Activated naive CD8-positive, alpha-beta T cell (primary cell): ENCODE measurements around the gene ZNF142.
"Not testable (repeated sequence)": the region's sequence is repeated elsewhere in the genome, so short reads cannot be mapped to it uniquely, and the experiment has no call there.

Experiments
- H3K27ac Mint-ChIP-seq: one replicate; pipeline ENCODE4 v1.8.0; 2021; ENCODE audit warnings: mixed read lengths
- H3K27me3 Mint-ChIP-seq: one replicate; pipeline ENCODE4 v1.8.0; 2021; ENCODE audit warnings: mixed read lengths
- H3K36me3 Mint-ChIP-seq: one replicate; pipeline ENCODE4 v1.8.0; 2021; ENCODE audit warnings: mixed read lengths
- H3K4me1 Mint-ChIP-seq: one replicate; pipeline ENCODE4 v1.8.0; 2021; ENCODE audit warnings: low read depth, mixed read lengths
- H3K4me3 Mint-ChIP-seq: one replicate; pipeline ENCODE4 v1.8.0; 2021; ENCODE audit warnings: mild to moderate bottlenecking, mixed read lengths
- H3K9me3 Mint-ChIP-seq: one replicate; pipeline ENCODE4 v1.8.0; 2021; ENCODE audit warnings: low read depth, mixed read lengths

Gene ZNF142, protein sequence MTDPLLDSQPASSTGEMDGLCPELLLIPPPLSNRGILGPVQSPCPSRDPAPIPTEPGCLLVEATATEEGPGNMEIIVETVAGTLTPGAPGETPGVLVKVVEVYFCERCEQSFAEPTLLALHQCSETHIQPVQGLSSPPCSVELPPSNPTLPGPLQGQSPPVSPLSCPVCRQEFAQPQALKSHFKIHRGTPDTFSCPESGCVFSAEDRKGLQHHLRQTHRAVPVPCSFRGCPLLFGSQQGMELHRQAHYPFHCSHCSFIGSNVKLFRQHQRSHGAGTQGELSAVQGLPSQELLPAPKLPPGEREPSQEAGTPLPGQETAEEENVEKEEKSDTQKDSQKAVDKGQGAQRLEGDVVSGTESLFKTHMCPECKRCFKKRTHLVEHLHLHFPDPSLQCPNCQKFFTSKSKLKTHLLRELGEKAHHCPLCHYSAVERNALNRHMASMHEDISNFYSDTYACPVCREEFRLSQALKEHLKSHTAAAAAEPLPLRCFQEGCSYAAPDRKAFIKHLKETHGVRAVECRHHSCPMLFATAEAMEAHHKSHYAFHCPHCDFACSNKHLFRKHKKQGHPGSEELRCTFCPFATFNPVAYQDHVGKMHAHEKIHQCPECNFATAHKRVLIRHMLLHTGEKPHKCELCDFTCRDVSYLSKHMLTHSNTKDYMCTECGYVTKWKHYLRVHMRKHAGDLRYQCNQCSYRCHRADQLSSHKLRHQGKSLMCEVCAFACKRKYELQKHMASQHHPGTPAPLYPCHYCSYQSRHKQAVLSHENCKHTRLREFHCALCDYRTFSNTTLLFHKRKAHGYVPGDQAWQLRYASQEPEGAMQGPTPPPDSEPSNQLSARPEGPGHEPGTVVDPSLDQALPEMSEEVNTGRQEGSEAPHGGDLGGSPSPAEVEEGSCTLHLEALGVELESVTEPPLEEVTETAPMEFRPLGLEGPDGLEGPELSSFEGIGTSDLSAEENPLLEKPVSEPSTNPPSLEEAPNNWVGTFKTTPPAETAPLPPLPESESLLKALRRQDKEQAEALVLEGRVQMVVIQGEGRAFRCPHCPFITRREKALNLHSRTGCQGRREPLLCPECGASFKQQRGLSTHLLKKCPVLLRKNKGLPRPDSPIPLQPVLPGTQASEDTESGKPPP (N-terminal part only)

DNA sequence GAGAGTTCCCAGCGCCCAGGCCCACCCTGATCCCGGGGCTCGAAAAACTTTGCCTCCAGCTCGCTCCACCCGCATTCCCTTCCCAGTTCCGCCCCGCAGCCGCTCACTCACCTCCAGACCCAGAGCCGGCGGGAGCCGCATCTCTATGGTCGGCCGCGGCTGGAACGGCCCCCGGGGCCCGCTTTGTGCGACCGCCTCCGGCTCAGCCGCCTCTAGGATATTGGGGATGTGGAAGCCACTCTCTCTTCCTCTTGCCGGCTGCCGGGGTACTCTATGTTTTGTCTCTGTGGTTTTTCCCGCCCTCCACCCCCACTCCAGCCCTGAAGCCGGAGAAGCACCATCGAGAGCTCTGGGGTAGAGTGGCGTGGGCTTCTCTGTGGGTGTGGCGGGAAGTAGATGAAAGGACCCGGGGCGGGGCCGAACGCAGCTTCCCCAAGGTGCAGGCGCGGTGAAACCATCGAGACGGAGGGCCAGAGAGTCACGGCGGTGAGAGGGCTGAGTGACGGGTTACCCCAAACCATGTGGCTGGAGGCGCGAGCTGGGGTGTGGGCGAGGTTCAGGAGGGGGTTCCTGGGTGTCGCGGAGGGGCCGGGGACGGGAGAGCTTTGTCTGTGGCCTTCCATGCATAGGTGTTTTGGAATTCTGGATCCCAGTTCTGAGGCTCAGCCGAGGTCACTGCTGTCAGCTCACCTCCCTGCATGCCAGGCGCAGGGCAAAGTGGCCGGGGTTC is at the start of gene ZNF142, which contains the start of gene BCS1L:
TSS of gene ZNF142 (minus strand) at position 366 of the 730 bp plus-strand sequence. CDS start 3,194 bp downstream, outside the sequence.
TSS of gene BCS1L (plus strand) at position 426 of the 730 bp plus-strand sequence. CDS start 1,305 bp downstream, outside the sequence.
- Mint-ChIP-seq H3K4me3 (peak within 1 kb of the TSS; percentile 99), H3K27me3 (no peaks in the 10 kb centered on the region), H3K9me3 (no peaks in the 10 kb centered on the region), H3K4me1 (peaks cover 35% of the 10 kb centered on the region), H3K36me3 (peaks cover 6% of the 10 kb centered on the region), H3K27ac (peak within 1 kb of the TSS; percentile 97)

DNA sequence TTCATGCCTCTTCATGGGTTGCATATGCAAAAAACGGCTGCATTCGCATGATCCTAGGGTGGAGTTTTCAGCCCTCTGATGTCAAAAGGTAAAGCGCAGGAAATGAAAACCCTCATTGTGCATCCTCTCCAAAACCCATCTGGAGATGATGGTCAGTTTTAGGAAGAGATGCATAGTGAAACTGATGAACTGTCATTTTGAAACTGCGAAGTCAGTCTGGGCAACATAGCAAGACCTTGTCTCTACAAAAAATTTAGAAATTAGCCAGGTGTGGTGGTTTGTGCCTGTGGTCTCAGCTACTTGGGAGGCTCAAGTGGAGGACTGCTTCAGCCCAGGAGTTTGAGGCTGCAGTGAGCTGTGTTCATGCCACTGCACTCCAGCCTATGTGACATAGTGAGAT is 48.7 kb upstream of the ZNF142 start:
- Mint-ChIP-seq H3K4me3 (no peak overlapping the region), H3K27ac (no peak overlapping the region), H3K9me3 (no peaks in the 10 kb centered on the region), H3K4me1 (peaks cover 10% of the 10 kb centered on the region), H3K27me3 (no peaks in the 10 kb centered on the region), H3K36me3 (no peaks in the 10 kb centered on the region)

DNA sequence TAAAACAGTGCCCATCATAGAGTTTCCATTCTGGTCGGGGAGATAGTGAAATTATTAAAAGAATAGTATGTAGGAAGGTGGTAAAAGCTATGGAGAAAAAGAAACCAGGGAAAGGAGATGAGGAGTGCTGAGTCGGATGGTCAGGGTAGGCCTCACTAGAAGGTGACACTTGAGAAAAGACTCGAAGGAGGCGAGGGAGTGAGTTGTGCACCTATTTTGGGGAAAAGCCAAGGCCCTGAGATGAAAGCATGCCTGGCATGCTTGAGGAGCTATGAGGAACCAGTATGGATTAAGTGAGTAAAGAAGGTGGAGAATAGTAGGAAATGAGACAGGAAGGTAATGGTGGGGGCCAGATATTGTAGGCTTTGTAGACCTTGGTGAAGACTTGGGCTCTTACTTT is 43.9 kb upstream of the ZNF142 start:
- Mint-ChIP-seq H3K36me3 (peaks cover 7% of the 10 kb centered on the region), H3K27me3 (no peaks in the 10 kb centered on the region), H3K9me3 (no peaks in the 10 kb centered on the region), H3K27ac (no peak overlapping the region), H3K4me3 (no peak overlapping the region), H3K4me1 (no peaks in the 10 kb centered on the region)

DNA sequence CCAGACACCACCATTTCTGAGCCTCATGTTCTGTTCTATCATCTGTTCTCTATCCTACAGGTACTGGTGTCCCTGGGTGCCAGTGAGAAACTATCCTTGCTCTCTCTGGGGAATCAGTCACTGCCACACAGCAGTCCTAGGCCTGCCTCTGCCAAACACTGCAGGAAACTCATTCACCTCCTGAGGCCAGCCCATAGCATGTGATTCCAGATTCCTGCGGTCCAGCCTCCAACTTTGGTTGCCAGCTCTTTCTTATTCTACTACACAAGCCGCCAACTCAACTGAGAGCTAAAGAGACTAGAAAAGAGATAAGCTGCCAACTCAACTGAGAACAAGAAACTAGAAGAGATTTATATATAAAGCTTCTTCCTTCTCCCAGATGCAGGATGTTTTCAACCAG is 42.4 kb upstream of the ZNF142 start:
- Mint-ChIP-seq H3K36me3 (peaks cover 7% of the 10 kb centered on the region), H3K9me3 (no peaks in the 10 kb centered on the region), H3K27me3 (no peaks in the 10 kb centered on the region), H3K27ac (no peak overlapping the region), H3K4me3 (no peak overlapping the region), H3K4me1 (no peaks in the 10 kb centered on the region)

DNA sequence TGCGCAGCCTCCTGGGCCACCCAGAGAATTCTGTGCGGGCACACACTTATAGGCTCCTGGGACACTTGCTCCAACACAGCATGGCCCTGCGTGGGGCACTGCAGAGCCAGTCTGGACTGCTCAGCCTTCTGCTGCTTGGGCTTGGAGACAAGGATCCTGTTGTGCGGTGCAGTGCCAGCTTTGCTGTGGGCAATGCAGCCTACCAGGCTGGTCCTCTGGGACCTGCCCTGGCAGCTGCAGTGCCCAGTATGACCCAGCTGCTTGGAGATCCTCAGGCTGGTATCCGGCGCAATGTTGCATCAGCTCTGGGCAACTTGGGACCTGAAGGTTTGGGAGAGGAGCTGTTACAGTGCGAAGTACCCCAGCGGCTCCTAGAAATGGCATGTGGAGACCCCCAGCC is 39.5 kb upstream of the ZNF142 start:
- Mint-ChIP-seq H3K4me1 (no peaks in the 10 kb centered on the region), H3K4me3 (no peak overlapping the region), H3K9me3 (no peaks in the 10 kb centered on the region), H3K27ac (no peak overlapping the region), H3K27me3 (no peaks in the 10 kb centered on the region), H3K36me3 (peaks cover 8% of the 10 kb centered on the region)

DNA sequence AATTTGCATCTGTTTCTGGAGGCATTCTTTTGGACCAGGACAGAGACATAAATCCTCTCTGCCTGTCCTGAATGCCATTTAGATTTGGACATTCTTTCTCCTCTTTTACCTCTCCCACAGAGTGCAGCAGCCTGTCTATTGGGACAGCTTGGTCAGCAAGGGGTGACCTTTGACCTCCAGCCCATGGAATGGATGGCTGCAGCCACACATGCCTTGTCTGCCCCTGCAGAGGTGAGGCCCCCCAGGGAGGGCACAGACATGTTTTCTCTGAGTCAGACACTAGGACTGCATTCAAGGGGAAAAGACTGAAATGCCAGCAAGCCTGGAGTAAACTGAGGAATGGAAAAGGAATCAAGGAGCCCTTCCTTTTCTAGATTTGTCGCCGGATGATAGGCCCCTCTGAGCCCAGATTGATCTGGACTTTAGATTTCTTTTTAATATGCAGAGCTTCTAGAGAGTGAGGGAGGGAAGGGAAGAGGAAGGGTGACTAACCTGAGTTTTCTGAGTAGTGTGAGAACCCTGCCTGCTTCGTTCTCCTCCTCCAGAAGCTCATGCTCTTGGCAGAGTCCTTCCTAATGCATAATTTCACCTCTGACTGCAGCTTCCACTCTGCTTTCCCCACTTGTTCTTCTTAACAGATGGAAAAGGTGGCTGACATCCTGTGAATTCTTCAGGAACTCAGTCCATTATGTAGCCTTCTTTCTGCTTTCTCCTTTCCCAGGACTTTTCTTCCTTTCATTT is 35.2 kb upstream of the ZNF142 start:
- H3K9me3 Mint-ChIP-seq: no peaks in the 10 kb centered on the region
- peaks cover 15% of the 10 kb centered on the region for H3K36me3 Mint-ChIP-seq
- no peak overlapping the region for H3K27ac Mint-ChIP-seq
- H3K4me3 Mint-ChIP-seq: no peak overlapping the region
- H3K4me1 Mint-ChIP-seq: no peaks in the 10 kb centered on the region
- H3K27me3 Mint-ChIP-seq: no peaks in the 10 kb centered on the region

DNA sequence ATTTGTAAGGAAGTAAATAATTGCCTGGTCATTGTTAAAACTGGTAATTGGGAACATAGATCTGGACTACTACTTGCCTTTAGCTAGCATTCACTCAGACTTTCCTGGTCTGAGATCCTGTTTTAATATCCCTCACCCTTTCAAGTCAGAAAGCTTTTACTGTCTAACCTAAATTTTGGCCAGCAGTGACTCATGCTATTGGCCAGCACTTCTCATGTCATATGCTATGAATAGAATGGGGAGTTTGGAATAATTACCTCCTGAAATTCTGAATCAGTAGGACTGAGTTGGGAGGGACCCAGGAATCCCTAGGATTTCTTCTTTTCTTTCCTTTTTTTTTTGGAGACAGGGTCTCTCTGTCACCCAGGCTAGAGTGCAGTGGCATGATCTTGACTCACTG is 31.8 kb upstream of the ZNF142 start:
- Mint-ChIP-seq H3K36me3 (peaks cover 21% of the 10 kb centered on the region), H3K27me3 (no peaks in the 10 kb centered on the region), H3K27ac (no peak overlapping the region)

DNA sequence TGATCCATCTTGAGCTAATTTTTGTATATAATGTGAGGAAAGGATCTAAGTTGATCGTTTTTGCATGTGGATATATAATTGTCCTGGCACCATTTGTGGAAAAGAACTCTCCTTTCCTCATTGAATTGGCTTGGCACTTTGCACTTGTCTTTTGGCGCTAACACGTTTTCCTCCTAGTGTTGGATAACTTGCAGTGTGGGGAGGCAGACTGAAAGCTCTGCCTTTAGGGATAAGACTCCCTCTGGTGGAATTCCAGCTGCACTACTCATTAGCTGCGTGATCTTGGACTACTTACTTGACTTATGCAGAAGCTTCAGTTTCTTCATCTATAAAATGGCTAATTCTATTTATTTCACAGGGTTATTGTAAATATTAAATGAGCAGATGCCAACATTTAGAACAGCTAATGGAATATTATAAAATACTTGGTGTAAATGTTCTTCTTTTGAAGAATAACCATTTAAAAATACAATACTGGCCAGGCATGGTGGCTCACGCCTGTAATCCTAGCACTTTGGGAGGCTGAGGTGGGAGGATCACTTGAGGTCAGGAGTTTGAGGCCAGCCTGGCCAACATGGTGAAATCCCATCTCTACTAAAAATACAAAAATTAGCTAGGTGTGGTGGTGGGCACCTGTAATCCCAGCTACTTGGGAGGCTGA is 28.1 kb upstream of the ZNF142 start:
- not testable (repeated sequence) for H3K4me3 Mint-ChIP-seq, H3K27me3 Mint-ChIP-seq, H3K27ac Mint-ChIP-seq, H3K9me3 Mint-ChIP-seq, H3K4me1 Mint-ChIP-seq
- H3K36me3 Mint-ChIP-seq: peaks cover 12% of the 10 kb centered on the region

More for the DNA sequence above, 31.8 kb upstream of the ZNF142 start:
- no peak overlapping the region for H3K4me3 Mint-ChIP-seq
- H3K4me1 Mint-ChIP-seq: peaks cover 2% of the 10 kb centered on the region
- H3K9me3 Mint-ChIP-seq: no peaks in the 10 kb centered on the region

DNA sequence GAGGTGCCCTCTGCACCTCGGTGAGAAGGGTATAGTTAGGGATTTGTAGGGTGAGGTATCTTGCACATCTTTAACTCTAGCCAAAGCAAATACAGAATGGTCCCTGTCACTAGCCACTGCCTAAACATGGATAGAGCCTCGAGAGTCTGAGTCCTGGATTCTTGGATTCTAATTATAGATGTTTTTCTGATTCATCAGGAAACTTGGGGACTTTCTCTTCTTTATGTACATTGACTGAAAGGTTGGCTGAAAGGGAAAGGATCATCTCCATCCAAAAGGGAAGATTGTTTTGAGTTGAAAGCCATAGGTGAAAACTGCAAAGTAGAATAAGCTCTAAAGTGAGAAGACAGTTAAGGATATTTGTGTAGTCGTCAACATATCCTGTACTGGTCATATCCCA is 20.6 kb upstream of the ZNF142 start:
- Mint-ChIP-seq H3K36me3 (peaks cover 10% of the 10 kb centered on the region), H3K4me3 (no peak overlapping the region), H3K9me3 (no peaks in the 10 kb centered on the region), H3K4me1 (no peaks in the 10 kb centered on the region), H3K27me3 (no peaks in the 10 kb centered on the region), H3K27ac (no peak overlapping the region)

DNA sequence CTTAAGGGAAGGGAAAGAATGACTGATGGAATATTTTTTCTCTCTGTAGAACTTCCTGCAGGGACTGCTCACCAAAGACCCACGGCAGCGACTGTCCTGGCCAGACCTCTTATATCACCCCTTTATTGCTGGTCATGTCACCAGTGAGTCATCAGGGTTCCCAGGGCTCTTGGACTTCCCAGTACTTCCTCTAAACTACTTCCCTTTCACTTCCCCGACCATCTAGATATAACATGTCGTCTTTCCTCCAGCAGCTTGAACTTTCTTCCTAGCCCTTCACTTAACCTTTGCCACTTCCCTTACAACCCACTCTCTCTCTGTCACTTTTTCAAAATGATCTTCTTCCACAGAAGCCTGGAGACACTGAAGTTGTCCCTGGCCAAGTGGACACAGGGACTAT is 19.7 kb upstream of the ZNF142 start:
- Mint-ChIP-seq H3K4me1 (no peaks in the 10 kb centered on the region), H3K27me3 (no peaks in the 10 kb centered on the region), H3K9me3 (no peaks in the 10 kb centered on the region), H3K36me3 (peaks cover 11% of the 10 kb centered on the region), H3K4me3 (no peak overlapping the region), H3K27ac (no peak overlapping the region)

DNA sequence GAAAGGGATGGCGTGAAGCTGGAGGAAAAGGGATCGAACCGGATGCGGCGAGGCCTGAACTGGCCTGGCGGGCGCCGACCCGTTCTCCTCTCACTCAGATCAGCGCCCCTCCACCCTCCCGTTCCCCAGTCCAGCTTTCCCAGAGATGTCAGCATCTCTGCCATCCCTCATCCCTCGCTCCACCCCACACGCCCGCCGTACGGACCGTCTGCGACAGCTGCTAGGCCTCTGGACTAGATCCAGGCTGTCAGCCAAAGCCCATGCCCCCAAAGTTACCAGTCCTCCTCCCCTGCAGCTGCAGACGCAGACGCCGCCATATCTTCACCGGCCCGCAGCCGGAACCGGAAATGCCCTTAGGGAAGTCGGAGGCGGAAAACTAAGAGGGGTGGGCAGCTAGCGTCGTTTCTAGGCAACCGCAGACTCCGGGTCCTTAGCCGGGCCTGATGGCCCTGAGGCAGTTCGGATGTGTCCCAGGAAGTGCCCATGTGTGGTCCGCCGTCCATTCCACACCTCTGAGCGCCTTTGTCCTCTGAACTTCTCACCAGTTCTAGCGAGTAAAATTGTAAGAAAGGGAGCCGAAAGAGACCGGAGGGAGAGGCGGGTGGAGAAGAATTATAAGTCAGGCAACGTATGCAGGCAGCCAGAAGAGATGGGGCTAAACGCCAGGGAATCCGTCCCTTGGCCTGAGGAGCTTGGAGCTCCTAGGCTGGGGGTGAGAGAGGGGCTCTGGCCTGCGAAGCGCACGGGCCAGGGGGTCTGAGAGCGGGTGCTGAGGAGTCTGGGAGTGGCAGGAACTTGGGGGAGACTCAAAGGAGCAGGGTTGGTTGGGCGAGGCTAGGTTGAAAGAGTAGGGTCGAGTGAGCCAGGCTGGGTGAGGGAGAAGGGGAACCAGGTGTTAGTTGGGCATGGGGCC is 12.5 kb upstream of the ZNF142 start, which contains the start of the genes RNF25 and STK36:
TSS of gene RNF25 (minus strand) at position 349 of the 913 bp plus-strand sequence. CDS start at position 317, 32 bp downstream.
TSS of gene STK36 (plus strand) at position 433 of the 913 bp plus-strand sequence. CDS start 744 bp downstream, outside the sequence.
- Mint-ChIP-seq H3K27ac (peak within 1 kb of the TSS; percentile 99), H3K4me1 (peaks cover 29% of the 10 kb centered on the region), H3K4me3 (peak within 1 kb of the TSS; percentile 99), H3K36me3 (peaks cover 5% of the 10 kb centered on the region), H3K9me3 (no peaks in the 10 kb centered on the region), H3K27me3 (no peaks in the 10 kb centered on the region)

DNA sequence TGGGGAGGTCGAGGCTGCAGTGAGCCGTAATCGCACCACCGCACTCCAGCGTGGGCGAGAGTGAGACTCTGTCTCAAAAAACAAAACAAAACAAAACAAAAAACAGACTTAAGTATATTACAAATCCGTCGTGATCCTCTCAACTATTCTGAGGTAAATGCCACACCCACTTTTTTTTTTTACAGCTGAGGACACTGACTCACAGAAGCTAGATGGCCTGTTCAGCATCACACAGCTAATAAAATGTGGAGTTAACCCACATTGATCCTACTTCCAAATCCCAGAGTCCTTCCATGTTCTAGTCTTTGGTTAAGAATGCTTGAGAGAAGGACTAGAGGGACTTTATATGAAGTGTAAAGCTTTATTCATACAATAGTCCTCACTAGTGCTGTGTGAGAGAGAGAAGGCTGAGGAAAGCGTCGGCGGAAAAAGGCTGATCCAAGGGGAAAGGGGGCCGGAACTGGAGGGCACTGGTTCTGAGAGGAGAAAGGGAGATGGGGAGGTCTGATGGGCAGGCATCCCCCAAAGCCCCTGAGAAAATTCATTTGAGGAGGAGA is 11.8 kb upstream of the ZNF142 start:
- Mint-ChIP-seq H3K27me3 (no peaks in the 10 kb centered on the region), H3K4me1 (peaks cover 29% of the 10 kb centered on the region), H3K27ac (peak overlapping the region; percentile 99), H3K36me3 (peaks cover 5% of the 10 kb centered on the region), H3K4me3 (peak overlapping the region; percentile 99), H3K9me3 (no peaks in the 10 kb centered on the region)
